Bone marrow (tissue), 2 donors: ENCODE results near the gene APEH.

ENCODE experiments used
- DNase-seq, 2 donors: peaks; one replicate each; lab custom pipeline; 2025; lab: John Stamatoyannopoulos, UW

Gene APEH

DNA sequence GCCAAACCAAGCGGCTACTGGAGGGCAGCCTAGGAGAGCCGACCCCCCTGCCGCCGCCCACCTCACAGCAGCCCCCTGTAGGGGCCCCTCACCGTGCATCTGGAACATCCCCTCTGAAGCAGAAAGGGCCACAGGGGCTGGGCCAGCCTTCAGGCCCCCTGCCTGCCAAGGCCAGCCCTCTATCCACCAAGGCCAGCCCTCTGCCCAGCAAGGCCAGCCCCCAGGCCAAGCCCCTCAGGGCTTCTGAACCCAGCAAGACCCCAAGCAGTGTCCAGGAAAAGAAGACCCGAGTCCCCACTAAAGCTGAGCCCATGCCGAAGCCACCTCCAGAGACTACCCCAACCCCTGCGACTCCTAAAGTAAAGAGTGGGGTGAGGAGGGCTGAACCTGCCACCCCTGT lies 23.5 kb upstream of the APEH start:
- no peak for DNase-seq

DNA sequence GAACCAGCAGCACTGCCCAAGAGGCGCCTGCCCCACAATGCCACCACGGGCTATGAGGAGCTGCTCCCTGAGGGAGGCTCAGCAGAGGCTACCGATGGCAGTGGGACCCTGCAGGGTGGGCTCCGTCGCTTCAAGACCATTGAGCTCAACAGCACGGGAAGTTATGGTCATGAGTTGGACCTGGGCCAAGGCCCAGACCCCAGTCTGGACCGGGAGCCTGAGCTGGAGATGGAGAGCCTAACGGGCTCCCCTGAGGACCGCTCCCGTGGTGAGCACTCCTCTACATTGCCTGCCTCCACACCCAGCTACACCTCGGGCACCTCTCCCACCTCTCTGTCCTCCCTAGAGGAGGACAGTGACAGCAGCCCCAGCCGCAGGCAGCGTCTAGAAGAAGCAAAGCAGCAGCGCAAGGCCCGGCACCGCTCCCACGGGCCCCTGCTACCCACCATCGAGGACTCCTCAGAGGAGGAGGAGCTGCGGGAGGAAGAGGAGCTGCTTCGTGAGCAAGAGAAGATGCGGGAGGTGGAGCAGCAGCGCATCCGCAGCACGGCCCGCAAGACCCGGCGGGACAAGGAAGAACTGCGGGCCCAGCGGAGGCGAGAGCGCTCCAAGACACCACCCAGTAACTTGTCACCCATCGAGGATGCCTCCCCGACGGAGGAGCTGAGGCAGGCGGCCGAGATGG lies 21.8 kb upstream of the APEH start:
- DNase-seq = no peak

DNA sequence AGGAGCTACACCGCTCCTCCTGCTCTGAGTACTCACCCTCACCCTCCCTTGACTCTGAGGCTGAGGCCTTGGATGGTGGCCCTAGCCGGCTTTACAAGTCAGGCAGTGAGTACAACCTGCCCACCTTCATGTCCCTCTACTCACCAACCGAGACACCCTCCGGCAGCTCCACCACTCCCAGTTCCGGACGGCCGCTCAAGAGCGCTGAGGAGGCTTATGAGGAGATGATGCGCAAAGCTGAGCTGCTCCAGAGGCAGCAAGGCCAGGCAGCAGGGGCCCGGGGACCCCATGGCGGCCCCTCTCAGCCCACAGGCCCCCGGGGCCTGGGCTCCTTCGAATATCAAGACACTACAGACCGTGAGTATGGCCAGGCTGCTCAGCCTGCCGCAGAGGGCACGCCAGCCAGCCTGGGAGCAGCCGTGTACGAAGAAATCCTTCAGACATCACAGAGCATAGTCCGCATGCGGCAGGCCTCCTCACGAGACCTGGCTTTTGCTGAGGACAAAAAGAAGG lies 21.2 kb upstream of the APEH start:
- DNase-seq = no peak

DNA sequence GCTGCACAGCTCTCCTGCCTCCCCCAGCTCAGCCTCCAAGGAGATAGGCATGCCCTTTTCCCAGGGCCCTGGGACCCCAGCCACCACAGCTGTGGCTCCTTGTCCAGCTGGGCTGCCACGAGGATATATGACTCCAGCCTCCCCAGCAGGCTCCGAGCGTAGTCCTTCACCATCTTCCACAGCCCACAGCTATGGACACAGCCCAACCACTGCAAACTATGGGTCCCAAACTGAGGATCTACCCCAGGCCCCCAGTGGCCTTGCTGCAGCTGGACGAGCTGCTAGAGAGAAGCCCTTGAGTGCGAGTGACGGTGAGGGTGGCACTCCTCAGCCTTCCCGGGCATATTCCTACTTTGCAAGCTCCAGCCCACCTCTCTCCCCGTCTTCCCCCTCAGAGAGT lies 20.5 kb upstream of the APEH start:
- DNase-seq = no peak

DNA sequence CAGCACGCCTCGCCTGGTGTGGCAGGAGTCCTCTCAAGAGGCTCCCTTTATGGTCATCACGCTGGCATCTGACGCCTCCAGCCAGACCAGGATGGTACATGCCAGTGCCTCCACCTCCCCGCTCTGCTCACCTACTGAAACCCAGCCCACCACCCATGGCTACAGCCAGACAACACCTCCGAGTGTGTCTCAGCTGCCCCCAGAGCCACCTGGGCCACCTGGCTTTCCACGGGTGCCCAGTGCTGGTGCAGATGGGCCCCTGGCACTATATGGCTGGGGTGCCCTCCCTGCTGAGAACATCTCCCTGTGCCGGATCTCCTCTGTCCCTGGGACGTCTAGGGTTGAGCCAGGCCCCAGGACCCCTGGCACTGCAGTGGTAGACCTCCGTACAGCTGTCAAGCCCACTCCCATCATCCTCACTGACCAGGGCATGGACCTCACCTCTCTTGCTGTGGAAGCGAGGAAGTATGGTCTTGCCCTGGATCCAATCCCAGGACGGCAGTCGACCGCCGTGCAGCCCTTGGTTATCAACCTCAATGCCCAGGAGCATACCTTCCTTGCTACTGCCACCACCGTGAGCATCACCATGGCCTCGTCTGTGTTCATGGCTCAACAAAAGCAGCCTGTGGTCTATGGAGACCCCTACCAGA lies 19.9 kb upstream of the APEH start:
- no peak for DNase-seq

DNA sequence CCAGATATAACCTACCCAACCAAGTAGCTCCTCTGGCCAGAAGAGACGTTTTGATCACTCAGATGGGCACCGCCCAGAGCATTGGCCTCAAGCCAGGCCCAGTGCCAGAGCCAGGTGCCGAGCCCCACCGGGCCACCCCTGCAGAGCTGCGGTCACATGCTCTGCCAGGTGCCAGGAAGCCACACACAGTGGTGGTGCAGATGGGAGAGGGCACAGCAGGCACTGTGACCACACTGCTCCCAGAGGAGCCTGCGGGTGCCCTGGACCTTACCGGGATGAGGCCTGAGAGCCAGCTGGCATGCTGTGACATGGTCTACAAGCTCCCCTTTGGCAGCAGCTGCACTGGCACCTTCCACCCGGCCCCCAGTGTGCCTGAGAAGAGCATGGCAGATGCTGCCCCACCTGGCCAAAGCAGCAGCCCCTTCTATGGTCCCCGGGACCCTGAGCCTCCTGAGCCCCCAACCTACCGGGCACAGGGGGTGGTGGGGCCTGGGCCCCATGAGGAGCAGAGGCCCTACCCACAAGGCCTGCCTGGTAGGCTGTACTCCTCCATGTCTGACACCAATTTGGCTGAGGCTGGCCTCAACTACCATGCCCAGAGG lies 19.1 kb upstream of the APEH start:
- no peak for DNase-seq

DNA sequence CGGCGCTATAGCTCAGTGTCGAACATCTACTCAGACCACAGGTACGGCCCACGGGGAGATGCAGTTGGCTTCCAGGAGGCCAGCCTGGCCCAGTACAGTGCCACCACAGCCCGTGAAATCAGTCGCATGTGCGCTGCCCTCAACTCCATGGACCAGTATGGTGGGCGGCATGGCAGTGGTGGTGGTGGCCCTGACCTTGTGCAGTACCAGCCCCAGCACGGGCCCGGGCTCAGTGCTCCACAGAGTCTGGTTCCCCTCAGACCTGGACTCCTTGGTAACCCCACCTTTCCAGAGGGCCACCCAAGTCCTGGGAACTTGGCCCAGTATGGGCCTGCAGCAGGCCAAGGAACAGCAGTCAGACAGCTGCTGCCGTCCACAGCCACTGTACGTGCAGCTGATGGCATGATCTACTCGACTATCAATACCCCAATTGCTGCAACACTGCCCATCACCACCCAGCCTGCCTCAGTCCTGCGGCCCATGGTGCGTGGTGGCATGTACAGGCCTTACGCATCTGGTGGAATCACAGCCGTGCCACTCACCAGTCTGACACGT lies 18.3 kb upstream of the APEH start:
- DNase-seq = no peak

DNA sequence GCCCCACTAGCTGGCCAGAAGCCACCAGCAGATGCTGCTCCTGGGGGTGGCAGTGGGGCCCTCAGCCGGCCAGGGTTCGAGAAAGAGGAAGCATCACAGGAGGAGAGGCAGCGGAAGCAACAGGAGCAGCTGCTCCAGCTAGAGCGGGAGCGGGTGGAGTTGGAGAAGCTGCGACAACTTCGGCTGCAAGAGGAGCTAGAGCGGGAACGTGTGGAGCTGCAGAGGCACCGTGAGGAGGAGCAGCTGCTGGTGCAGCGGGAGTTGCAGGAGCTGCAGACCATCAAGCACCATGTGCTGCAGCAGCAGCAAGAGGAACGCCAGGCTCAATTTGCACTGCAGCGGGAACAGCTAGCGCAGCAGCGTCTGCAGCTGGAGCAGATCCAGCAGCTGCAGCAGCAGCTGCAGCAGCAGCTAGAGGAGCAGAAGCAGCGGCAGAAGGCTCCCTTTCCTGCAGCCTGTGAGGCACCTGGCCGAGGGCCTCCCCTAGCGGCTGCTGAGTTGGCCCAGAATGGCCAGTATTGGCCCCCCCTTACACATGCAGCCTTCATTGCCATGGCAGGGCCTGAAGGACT lies 17.5 kb upstream of the APEH start:
- no peak for DNase-seq

DNA sequence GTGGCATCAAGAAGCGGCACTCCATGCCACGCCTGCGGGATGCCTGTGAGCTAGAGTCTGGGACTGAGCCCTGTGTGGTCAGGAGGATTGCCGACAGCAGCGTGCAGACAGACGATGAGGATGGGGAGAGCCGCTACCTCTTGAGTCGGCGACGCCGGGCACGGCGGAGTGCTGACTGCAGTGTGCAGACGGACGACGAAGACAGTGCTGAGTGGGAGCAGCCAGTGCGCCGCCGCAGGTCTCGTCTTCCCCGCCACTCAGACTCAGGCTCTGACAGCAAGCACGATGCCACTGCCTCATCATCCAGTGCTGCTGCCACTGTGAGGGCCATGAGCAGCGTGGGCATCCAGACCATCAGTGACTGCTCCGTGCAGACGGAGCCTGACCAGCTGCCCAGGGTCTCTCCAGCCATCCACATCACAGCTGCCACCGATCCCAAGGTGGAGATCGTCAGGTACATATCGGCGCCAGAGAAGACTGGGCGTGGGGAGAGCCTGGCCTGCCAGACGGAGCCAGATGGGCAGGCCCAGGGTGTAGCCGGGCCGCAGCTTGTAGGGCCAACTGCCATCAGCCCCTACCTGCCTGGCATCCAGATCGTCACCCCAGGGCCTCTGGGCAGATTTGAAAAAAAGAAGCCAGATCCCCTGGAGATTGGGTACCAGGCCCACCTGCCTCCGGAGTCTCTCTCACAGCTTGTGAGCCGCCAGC lies 16.8 kb upstream of the APEH start:
- DNase-seq = no peak

DNA sequence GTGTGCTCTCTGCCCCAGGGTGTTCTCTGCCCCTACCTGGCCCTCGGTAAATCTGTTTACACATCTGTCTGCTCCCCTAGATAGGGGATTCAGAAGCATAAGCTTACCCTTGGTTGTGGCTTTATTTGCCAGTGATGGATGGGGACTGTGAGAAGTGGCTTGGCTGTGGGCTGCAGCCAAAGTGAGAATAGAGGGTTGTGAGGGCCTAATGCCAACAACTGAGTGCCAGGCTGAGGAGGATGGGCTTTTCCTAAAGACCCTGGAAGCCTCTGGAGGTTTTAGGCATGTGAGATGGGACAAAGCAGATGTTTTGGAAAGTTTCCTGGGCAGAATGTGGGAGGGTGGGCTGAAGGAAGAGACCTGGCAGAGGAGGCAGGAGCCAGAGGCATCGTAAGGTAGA lies 15.4 kb upstream of the APEH start:
- no peak for DNase-seq

DNA sequence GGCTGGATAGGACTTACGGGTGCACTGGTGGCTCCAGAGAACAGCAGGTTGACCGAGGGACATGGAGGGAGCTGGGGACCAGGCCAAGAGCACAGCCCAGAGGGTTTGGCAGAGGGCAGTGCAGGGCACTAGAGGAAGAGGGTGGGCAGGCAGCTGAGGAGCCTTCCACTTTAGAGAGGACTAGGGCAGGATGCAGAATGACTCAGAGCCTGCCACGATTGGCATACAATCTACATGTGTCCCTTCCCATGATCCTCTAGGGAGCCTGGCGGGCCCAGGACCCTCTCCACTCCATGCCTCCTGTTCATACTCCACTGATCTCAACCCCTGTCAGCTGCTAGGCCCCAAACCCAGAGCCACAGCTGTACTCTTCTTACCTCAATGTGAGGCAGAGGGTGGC lies 14.4 kb upstream of the APEH start:
- DNase-seq = no peak

DNA sequence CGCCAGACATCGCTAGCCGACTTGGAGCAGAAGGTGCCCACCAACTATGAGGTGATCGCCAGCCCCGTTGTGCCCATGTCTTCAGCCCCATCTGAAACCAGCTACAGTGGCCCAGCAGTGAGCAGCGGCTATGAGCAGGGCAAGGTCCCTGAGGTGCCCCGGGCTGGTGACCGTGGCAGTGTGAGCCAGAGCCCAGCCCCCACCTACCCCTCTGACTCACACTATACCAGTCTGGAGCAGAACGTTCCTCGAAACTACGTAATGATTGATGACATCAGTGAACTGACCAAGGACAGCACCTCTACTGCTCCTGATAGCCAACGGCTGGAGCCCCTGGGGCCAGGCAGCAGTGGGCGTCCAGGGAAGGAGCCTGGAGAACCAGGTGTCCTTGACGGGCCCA lies 12.9 kb upstream of the APEH start:
- DNase-seq = no peak

DNA sequence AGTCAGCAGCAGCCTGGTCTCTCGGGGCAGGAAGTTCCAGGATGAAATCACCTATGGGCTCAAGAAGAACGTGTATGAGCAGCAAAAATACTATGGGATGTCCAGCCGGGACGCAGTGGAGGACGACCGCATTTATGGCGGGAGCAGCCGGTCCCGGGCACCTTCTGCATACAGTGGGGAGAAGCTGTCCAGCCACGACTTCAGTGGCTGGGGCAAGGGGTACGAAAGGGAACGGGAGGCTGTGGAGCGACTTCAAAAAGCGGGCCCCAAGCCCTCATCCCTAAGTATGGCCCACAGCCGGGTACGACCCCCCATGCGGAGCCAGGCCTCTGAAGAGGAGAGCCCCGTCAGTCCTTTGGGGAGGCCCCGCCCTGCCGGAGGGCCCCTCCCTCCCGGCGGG lies 12.1 kb upstream of the APEH start:
- DNase-seq = no peak

DNA sequence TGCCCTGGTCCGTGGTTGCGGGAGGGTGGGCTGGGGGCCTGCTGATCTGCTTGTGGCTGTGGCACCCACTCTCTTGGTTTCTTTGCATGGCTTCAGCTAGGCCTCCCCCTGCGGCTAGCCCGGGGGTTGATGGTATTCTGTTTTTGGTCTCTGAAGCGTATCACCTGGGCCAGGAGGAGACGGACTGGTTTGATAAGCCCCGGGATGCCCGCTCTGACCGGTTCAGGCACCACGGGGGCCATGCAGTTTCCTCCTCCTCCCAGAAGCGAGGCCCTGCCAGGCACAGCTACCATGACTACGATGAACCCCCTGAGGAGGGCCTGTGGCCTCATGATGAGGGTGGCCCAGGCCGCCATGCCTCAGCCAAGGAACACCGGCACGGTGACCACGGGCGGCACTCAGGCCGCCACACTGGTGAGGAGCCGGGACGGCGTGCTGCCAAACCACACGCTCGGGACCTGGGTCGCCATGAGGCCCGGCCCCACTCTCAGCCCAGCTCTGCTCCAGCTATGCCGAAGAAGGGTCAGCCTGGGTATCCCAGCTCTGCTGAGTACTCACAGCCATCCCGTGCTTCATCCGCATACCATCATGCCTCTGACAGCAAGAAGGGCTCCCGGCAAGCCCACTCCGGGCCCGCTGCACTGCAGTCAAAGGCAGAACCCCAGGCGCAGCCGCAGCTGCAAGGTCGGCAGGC lies 11.3 kb upstream of the APEH start:
- DNase-seq = no peak

DNA sequence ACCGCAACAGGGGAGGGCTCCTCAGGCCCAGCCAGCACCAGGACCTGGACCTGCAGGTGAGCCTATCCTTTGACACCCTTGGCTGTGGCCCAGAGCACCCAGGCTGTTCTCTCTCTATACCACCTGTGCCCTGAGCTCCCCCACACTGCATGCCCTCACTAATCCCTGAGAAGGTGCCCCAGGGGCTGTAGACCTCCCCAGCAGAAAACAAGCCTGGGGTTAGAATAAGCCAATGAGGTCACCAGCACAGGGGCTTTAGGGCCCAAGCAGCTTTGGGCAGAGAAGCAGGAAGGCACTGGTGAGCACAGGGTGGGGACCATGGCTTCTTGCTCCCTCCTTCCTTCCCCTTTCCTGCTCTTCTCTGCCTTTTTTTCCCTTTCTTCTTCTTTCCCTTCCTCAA lies 10.3 kb upstream of the APEH start:
- no peak for DNase-seq

DNA sequence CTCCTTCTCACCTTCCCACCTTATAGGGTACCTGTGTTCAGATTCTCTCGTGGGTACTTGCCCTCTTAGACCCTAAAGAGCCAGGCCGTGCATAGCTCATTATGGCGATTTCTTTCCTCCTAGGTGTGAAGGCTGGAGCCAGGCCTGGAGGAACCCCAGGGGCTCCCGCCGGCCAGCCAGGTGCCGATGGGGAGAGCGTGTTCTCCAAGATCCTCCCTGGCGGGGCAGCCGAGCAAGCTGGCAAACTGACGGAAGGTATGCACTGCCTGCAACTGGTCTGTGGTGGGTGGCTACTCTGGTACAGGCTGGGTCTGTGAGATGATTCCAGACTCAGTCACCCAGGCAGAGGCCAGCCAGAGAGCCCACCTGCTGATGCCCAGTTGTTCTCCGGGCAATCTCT lies 9.9 kb upstream of the APEH start:
- DNase-seq = no peak

DNA sequence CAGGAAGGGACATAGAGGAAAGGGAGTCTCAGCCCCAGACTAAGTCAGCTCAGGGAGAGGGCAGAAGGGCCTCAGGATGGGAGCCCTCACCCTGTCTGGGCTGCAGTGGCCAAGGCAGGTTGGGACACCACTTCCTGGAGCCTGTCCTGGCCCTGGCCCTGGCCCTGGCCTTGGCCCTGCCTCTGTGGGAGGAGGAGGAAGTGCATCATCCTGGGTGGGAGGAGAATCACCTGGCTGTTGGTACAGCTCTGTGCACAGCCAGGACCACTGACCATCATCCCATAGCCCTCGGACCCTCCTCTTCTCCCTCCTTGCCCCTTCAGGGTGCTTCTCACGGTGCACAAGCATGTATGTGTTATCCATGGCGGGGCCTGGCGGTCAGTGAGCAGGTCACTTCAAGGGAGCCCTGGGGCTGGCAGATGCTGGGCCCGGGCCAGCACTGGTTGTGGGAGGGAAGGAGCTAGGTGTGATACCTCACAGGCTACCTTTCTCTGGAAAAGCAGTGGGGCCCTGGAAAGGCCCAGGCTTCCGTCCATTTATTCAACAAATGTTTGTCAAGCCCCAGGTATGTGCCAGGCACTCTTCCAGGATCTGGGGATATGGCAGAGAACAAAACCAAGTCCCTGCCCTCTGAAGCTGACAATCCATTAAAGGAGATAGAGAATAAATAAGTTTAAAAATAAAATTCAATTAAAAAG lies 8.2 kb upstream of the APEH start:
- no peak for DNase-seq

DNA sequence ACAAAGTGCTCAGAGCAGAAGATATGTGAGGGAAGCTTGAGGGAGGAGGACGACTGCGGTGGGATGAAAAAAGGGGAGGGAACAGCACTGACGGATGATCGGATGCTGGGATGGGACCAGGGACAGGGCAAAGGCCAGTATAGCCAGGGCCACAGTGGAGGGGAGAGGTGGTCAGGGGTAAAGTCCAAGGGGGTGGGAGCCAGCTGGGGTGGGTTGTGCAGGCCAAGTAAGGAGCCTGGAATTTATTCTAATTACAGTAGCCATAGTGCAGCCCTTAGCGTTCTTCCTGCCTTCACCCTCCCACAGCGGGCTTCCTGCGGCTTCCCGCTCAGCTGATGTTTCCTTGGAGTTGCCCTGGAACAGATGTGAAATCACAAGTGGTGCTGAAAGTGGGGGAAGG lies 7.6 kb upstream of the APEH start:
- no peak for DNase-seq

DNA sequence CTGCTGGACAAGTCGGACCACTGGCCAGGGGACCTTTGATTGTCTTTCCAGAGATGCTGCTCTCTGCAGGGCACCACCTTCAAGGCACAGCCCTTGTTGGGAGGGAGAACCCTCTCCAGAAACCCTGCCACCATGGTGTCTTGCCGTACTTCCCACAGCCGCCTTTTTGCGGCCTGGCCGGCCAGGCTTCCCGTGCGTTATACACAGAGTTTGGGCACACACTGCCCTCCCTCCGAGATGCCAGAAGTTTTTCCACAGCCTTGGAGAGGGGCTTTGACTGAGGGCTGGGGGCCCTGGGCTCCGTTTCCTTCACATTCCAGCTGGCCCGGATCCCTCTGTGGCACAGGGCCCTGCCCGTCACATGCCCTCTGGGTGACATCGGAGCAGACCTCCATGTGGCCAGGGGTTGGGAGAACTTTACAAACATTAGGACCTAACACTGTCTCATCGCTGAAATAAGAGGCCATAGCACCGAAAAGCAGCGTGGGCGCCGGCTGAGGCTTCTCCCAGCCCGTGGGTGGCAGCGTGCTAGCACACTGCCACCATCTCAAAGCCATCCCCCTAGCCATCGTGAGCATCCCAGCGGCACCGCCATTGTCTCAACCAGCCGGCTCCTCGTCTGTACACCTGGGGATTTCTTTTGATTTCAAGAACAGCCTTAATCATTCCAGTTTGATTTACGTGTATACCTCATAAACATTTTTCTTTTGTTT lies 6.3 kb upstream of the APEH start:
- DNase-seq = no peak

DNA sequence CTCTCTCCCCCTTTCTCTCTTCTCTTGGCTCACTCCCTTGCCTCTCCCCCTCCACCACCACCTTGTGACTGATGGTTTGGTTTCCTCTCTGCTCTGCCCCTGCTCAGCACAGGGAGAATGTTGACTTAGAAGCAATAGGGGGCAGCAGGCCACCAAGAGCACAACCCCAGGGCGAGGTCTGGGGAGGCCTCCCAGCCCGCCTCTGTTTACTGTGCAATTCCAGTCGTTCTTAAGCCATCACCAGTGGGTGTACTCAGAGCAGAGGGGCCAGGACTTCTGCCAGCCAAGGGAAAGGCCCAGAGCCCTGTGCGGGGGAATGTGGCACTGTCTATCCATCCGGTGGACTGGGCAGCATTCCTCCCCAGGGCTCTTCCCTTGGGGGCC lies 5.7 kb upstream of the APEH start:
- no peak for DNase-seq
